HuH-7 (cell line): Measurements from ENCODE around the gene SLC51A.
"Not testable (repeated sequence)": the region's sequence is repeated elsewhere in the genome, so short reads cannot be mapped to it uniquely, and the experiment has no call there.

Experiments used
- DNase-seq: peaks from one replicate; pipeline ENCODE4 v3.0.0; 2011; ENCODE audit warnings: low spot score

Gene SLC51A

GRCh38 chr3:196241704-196242103, 25.4 kb downstream of the SLC51A start:
- DNase-seq: no peak

DNA sequence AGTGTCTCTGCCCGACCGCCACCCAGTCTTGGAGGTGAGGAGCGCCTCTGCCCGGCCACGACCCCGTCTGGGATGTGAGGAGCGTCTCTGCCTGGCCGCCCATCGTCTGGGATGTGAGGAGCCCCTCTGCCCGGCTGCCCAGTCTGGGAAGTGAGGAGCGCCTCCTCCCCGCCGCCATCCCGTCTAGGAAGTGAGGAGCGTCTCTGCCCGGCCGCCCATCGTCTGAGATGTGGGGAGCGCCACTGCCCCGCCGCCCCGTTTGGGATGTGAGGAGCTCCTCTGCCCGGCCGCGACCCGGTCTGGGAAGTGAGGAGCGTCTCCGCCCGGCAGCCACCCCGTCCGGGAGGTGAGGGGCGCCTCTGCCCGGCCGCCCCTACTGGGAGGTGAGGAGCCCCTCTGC, 27.8 kb downstream of the SLC51A start:
- DNase-seq: not testable (repeated sequence)

GRCh38 chr3:196246612-196247308, 30.4 kb downstream of the SLC51A start:
- no peak for DNase-seq

DNA sequence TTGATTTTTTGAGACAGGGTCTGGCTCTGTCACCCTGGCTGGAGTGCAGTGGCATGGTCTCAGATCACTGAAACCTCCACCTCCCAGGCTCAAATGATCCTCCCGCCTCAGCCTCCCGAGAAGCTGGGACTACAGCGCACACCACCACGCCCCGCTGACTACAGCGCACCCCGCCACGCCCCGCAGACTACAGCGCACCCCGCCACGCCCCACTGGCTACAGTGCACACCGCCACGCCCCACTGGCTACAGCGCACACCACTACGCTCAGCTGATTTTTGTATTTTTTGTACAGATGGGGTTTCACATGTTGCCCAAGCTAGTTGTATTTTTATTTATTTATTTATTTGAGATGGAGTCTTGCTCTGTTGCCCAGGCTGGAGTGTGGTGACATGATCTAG, 35.6 kb downstream of the SLC51A start:
- DNase-seq: no peak

DNA sequence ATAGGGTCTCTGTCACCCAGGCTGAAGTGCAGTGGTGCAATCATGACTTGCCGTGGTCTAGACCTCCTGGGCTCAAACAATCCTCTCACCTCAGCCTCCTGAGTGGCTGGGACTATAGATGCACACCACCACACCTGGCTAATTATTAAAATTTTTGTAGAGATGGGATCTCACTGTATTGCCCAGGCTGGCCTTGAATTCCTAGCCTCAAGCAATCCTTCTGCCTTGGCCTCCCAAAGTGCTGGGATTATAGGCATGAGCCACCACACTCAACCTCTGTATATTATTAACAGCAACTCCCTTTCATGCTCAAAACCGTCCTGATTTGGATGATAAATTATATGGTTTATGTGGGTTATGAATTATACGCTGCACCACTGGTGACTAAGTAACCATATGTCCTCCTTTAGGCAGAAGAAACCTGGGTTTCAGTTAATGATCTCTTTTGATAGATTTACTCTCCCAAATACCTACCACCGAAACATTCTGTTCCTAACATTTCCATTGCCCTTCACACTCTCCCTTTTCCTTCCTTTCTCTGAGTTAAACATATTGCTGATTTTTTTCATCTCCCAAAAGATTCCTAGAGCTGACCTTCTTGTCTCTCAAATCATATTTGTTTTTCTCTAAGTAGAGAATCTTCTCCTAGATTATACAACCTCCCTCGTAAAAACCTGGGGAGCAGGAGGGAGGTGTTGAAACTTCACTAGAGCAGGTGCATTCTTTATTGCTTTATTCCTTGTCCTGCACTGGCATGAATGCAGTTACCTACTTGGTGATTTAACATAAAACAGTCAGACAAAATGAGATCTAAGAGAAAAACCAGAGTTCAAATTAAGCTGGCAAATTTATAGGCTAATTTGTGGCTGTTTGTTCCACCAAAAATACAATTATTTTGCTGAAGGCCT, 38.3 kb downstream of the SLC51A start:
- DNase-seq: no peak

DNA sequence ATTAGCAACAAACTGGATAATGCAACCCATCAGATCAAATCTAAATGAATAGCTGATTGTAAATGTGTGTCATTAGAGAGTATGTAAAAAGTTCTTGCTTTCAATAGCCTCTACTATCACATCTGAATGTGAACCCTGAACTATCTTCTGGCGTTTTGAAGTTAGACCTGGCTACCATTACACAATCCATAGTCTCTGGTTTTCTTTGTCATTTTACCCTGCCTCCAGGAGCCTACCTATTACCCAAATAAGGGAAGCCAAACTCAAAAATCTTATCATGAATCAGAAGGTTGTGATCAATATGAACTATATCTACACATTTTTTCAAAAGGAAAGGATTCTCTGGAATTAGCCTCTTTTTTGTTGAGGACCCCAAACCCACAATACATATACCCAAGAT, 39.4 kb downstream of the SLC51A start:
- DNase-seq: no peak

- DNase-seq: no peak
Measured at GRCh38 chr3:196260784-196261183, 44.5 kb downstream of the SLC51A start.

DNA sequence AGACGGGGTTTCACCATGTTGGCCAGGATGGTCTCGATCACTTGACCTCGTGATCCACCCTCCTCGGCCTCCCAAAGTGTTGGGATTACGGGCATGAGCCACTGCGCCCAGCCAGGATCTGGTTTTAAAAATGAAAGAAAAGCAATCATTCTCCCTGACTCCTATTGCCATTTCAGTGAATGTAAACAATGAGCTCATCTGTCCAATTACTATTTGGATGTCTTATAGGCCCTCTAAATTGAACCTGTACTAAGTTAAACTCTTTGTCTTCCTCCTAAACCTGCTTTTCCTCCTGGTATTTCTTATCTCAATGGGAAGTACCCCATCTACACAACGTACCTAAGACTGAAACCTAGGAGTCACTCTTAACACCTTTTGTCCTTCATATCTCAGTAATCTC, 47.5 kb downstream of the SLC51A start:
- DNase-seq: no peak

DNA sequence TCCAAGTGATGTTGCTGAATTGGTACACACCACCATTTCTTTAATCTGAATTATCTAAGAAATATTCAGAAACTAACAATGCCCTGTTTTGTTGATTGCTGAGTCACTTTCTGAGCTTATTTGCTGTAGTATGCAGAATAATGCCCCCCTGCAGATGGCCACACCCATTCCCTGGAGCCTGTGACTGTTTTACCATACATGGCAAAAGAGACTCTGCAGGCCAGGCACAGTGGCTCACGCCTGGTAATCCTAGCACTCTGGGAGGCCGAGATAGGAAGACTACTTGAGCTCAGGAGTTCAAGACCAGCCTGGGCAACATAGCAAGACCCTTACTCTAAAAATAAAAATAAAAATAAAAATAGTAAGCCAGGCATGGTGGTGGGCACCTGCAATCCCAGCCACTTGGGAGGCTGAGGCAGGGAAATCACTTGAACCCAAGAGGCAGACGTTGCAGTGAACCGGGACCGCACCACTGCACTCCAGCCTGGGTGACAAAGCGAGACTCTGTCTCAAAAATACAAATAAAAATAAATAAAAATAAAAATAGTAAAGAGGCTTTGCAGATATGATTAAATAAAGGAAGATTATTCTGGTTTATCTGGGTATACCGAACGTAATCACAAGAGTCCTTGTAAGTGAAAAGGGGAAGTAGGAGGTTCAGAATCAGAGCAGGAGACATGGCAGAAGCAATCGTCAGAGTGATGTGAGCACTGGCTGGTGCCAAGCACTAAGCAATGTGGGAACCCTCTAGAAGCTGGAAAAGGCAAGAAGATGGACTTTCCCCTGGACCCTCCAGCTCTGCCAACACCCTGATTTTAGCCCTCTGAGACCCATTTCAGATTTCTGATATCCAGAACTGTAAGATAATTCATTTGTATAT, 52.2 kb downstream of the SLC51A start:
- DNase-seq: no peak

- no peak for DNase-seq
Measured at GRCh38 chr3:196270499-196270898, 54.2 kb downstream of the SLC51A start.

DNA sequence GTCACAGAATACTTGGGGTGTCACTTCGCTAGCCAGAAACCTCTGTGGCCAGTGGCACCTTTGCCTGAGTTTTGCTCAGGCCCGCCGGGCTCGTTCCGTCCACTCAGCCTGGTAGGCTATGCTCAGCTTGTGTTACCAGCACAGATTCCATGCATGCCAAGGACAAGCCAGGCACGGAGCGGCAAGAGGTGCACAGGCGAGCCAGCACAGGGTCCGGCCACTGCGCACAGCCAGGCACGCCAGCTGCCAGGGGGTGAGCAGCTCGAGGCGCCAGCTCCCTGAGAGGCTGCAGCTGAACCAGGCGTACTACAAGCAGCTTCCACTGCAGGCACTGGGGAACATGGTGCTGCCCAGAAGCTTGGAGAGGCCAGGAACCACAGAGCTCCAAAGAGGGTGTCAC, 56.5 kb downstream of the SLC51A start:
- no peak for DNase-seq

GRCh38 chr3:196273655-196274054, 57.3 kb downstream of the SLC51A start:
- no peak for DNase-seq

DNA sequence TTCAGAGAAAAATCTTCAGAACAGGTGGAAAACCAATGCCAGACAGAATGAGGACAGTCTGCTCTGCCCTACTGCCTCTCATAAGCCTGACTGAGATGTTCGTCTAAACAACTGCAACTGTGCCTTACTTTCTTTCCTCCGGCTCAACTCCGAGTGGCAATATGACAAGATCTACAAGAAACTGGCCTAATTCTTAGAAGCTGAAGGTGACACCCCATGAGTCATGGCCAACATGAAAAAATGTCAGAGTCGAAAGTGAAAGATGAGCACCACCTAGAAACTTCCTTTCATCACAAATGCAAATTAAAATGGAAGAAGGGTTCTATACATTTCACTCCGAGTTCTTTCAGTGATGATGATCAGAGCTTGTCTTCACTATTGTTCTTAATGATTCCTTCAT, 58.3 kb downstream of the SLC51A start:
- DNase-seq: no peak

- DNase-seq: no peak
Measured at GRCh38 chr3:196275126-196275525, 58.8 kb downstream of the SLC51A start.

DNA sequence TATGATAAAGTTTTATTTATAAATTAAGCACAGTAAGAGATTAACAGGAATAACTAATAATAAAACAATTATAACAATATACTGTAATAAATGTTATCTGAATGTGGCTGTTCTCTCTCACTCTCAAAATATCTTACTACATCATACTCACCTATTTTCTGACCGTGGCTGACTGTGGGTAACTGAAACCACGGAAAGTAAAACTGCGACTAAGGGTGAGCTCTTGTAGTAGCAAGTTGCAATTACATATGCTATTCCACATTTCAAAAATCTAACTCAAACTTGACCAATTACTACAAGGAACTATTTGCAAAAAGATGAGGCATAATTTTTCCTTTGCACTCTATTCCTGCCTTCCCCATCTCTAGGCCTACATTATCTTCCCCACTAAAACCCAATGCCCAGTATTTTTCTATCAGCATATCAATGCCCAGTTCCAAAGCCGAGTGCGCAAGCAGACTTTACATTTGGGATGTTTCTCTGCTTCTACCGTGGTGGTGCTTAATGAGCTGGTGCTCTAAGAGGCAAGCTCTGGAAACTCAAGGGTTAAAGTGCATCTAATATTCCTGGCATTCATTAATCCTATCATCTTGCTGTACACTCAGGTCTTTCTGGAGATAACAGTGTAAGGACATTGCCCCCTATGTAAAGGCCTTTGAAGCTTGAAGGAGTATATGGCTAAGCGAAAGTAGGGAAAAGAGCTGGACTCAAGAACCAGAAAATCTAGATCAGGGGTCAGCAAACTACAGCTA, 64.5 kb downstream of the SLC51A start:
- no peak for DNase-seq

DNA sequence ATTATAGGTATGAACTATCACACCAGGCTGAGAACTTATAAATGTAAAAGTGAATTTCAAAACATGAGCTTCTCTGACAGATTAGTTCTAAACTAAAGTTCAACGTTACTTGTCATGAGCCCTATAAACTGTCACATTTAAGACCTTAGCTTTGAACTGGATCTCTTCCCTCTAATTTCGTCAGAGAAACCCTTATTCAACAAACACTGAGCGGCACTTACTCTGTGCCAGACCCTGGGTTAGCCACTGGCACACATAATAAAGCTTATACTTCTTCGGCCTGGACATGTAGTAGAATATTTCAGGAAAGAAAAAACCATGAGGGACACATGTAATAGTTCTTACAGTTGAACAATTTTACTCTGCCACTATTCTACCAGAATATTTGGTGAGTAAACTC, 65.6 kb downstream of the SLC51A start:
- DNase-seq: no peak
